GM12874 (cell line): ENCODE measurements around the gene CLTCL1.

Experiments
- CTCF ChIP-seq: IDR thresholded peaks from 2 replicates; pipeline ENCODE4 v1.5.1; 2011; ENCODE audit warnings: low read depth, mild to moderate bottlenecking, control low read depth, low read length, moderate library complexity; ENCODE audit not compliant: insufficient read depth

Gene CLTCL1

GRCh38 chr22:19133561-19133960, 158.0 kb downstream of the CLTCL1 start:
- no peak for TF ChIP-seq CTCF

GRCh38 chr22:19132693-19133400, 158.7 kb downstream of the CLTCL1 start:
- no peak for TF ChIP-seq CTCF

- TF ChIP-seq CTCF, result no peak
Observed at GRCh38 chr22:19132153-19132552, 159.4 kb downstream of the CLTCL1 start.

- no peak for TF ChIP-seq CTCF
Observed at GRCh38 chr22:19131685-19132015, 159.9 kb downstream of the CLTCL1 start.

GRCh38 chr22:19130959-19131684, 160.4 kb downstream of the CLTCL1 start, which contains the start of gene TSSK2:
Gene TSSK2, plus strand, starts transcription at chr22:19131308. Its CDS starts 92 bp downstream, at chr22:19131400.
- no peak for TF ChIP-seq CTCF

GRCh38 chr22:19129871-19130270, 161.6 kb downstream of the CLTCL1 start:
- no peak for TF ChIP-seq CTCF
